22Rv1 (cell line): Measurements from ENCODE around the gene PLK4.
"Not testable (repeated sequence)": the region's sequence is repeated elsewhere in the genome, so short reads cannot be mapped to it uniquely, and the experiment has no call there.

Experiments used
- H3K27ac ChIP-seq: fragments of 450-650 bp; 2 replicates; pipeline ENCODE4 v1.5.1; 2017
- ZFX ChIP-seq: fragments of 450-650 bp; IDR thresholded peaks from 2 replicates; pipeline ENCODE4 v1.6.1; 2017; ENCODE audit warnings: antibody characterized with exemption, borderline replicate concordance
- TF ChIP-seq, protein P1 (sequence below): fragments of 450-650 bp; IDR thresholded peaks from 2 replicates; pipeline ENCODE4 v1.5.1; 2017; ENCODE audit warnings: mild to moderate bottlenecking

Gene PLK4

DNA sequence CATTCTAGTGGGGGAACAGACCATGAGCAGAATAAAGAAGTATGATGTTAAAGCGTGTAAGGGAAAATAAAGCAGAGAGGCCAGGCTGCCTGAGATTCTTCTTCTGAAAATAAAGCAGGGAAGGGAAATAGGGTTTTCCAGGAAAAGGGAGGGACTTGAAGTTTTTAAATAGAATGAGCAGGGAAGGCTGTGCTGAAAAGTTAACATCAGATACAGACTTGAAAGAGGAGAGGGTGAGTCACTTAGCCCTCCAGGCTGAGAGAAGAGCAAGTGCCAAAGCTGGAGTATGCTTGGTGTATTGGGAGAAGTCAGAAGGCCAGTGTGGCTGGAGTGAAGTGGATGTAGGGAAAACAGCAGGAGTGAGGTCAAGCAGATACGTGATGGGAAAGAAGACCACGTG, 10.0 kb upstream of the PLK4 start:
- H3K27ac ChIP-seq: no peak overlapping the region; the same call in 1 of the 2 replicates
- TF ChIP-seq ZFX: no peak
- TF ChIP-seq, protein P1, sequence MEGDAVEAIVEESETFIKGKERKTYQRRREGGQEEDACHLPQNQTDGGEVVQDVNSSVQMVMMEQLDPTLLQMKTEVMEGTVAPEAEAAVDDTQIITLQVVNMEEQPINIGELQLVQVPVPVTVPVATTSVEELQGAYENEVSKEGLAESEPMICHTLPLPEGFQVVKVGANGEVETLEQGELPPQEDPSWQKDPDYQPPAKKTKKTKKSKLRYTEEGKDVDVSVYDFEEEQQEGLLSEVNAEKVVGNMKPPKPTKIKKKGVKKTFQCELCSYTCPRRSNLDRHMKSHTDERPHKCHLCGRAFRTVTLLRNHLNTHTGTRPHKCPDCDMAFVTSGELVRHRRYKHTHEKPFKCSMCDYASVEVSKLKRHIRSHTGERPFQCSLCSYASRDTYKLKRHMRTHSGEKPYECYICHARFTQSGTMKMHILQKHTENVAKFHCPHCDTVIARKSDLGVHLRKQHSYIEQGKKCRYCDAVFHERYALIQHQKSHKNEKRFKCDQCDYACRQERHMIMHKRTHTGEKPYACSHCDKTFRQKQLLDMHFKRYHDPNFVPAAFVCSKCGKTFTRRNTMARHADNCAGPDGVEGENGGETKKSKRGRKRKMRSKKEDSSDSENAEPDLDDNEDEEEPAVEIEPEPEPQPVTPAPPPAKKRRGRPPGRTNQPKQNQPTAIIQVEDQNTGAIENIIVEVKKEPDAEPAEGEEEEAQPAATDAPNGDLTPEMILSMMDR: no peak

DNA sequence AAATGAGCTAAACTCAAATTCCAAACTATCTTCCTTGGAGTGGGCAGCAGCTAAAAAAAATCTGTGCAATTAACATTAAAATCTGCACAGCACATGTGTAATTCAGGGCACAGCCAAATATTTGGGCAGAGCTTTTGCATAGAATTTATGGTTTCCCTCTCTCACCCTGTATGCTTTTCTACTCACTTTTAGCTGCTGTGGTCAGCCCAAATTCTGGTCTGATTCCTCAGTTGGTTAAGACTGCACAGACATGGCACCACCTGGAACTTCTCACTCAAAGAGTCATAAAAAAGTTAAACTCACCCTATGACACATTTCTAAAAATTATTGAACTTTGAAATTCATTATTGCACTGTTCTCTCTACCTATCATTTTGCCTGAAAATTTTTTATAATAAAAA, 4.9 kb upstream of the PLK4 start:
- TF ChIP-seq, protein P1: no peak
- TF ChIP-seq ZFX: no peak
- H3K27ac ChIP-seq: no peak overlapping the region

DNA sequence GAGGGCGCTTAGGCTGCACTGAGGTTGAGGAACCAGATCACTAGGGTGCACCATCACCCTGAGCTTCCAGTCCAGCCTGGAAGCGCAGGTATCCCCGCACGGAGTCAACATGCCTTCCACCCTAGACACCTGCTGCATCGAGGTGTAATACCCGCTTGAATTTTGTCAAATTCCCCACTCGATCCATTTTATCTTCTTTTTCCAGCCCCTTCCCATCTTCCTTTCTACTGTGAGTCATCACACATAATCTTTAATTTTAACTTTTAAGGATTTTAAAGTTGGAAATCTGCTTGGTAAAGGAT, 821 bp downstream of the PLK4 start:
- H3K27ac ChIP-seq: peak overlapping the region; percentile 98
- TF ChIP-seq, protein P1: 0 out of 2 replicates have a peak, but pooled peaks have one; percentile 0
- TF ChIP-seq ZFX: no peak

DNA sequence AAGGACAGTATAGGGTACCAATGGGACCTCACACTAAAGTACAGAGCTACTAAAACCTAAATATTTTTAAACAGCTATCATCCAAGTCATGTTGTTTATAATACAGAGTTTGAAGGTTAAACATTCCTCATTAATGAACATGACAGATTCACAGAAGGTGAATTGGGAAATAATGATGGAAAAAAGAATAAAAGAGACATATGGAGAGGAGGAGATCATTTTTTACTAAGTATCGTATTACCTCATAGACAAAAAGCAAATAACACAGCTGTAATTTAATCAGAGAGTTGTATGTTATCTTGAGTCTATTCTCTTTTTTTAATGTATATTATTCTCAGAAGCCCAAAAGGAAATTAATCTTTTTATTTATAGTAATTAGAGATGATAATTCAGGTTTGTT, 7.9 kb downstream of the PLK4 start:
- TF ChIP-seq ZFX: no peak
- TF ChIP-seq, protein P1: no peak
- no peak overlapping the region for H3K27ac ChIP-seq

DNA sequence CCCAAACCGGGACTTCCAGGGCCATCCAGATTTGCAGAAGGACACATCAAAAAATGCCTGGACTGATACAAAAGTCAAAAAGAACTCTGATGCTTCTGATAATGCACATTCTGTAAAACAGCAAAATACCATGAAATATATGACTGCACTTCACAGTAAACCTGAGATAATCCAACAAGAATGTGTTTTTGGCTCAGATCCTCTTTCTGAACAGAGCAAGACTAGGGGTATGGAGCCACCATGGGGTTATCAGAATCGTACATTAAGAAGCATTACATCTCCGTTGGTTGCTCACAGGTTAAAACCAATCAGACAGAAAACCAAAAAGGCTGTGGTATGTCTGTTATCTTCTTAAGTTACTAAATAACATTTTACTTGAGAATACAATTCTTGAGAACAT, 9.2 kb downstream of the PLK4 start:
- TF ChIP-seq ZFX: no peak
- TF ChIP-seq, protein P1: no peak
- no peak overlapping the region for H3K27ac ChIP-seq

DNA sequence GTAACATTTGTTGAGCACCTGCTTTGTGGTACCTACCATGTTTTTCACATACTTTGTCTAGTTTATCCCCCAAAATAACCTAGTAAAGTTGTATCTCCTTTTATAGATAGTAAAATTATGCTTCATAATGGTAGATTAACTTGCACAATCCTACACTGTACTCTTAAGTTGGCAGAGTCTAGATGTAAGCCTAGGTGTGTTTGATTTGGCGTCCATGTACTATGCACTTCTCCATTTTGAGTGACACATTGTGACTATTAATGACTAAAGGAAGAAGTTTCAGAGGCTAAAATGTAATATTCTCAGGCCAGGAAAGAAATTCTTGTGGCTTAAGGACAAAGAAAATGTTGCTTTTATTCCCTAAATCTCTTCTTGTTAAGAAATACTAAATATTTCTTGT, 15.4 kb downstream of the PLK4 start:
- TF ChIP-seq, protein P1: no peak
- no peak for TF ChIP-seq ZFX
- no peak overlapping the region for H3K27ac ChIP-seq

DNA sequence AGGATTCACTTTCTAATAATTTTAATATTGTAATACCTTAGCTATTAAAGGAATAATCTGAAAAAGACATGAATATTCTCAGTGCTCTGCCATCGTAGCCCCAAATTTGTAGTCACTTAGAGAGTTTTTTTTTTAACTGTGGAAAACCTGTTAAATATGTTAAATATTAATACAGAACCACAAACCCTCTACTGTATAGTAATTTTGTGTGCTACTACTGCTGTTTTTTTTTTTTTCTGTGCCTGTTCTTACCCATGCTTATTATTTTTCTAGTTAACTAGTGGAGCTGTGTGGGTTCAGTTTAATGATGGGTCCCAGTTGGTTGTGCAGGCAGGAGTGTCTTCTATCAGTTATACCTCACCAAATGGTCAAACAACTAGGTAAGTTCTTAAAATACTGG, 15.8 kb downstream of the PLK4 start:
- TF ChIP-seq, protein P1: no peak
- TF ChIP-seq ZFX: no peak
- no peak overlapping the region for H3K27ac ChIP-seq

DNA sequence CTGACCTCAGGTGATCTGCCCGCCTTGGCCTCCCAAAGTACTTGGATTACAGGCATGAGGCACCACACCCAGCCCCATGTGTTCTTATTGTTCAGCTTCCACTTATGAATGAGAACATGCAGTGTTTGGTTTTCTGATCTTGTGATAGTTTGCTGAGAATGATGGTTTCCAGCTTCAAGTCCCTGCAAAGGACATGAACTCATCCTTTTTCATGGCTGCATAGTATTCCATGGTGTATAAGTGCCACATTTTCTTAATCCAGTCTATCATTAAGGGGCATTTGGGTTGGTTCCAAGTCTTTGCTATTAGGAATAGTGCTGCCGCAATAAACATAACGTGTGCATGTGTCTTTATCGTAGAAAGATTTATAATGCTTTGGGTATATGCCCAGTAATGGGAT, 19.0 kb downstream of the PLK4 start:
- not testable (repeated sequence) for H3K27ac ChIP-seq
